Naive thymus-derived CD4-positive, alpha-beta T cell (primary cell): ENCODE measurements around the gene ANKHD1. TPM values are rescaled to one million over a fixed set of nuclear protein-coding genes. Genes with fewer than 3 reads are reported as not detected.

ENCODE experiments used
- microRNA-seq: library from miRNA; unstranded; fragments of <30 nt; microRNA quantifications from one replicate; pipeline ENCODE4 v1.2.0, GENCODE V29; 2022; ENCODE audit warnings: borderline microRNAs expressed
- polyA plus RNA-seq, 2 donors: library from polyadenylated mRNA; unstranded; fragments of 300-500 nt; fragmentation: Illumina TruSeq; gene quantifications; one replicate each; pipeline ENCODE4 v1.2.3, GENCODE V29; 2021
- total RNA-seq, 6 experiments: library from RNA in 5 of 6; stranded (reverse) in 5 of 6; gene quantifications; 1 replicate in 5 of 6; 2 replicates in 1 of 6; pipeline ENCODE4 v1.2.3 and lab custom pipeline; 2021 to 2026

The ANKHD1 gene
- total and polyA plus RNA-seq, 7 experiments from 2014 or later: 63.1 to 240 (median 203) TPM

Small RNAs within 50 kb of the gene (microRNA-seq; reads per million reads assigned to microRNA genes)
- gene MIR6831: not detected

Other genes with a start within 250 kb of the ANKHD1 start
- 10 to 100 TPM in 1 of 5 experiments, 1 to 10 TPM in 4; 1.6 to 11.1 (median 3.5) TPM for gene CYSTM1, start 226.6 kb upstream of the ANKHD1 start, total RNA-seq
- 1 to 10 TPM; 3.3 to 7.6 TPM for gene CYSTM1, start 226.6 kb upstream of the ANKHD1 start, polyA plus RNA-seq
- gene PFDN1, start 98.7 kb upstream of the ANKHD1 start, total RNA-seq: 10 to 100 TPM; 24.8 to 52.7 (median 28.2) TPM
- gene PFDN1, start 98.7 kb upstream of the ANKHD1 start, polyA plus RNA-seq: 100 to 1,000 TPM; 126 to 139 TPM
- gene HBEGF, start 55.2 kb upstream of the ANKHD1 start, total RNA-seq: 10 to 100 TPM in 3 of 5 experiments, under 1 TPM in 2; 0.35 to 95.5 (median 11.6) TPM
- gene HBEGF, start 55.2 kb upstream of the ANKHD1 start, polyA plus RNA-seq: not detected
- gene SLC4A9, start 41.6 kb upstream of the ANKHD1 start, total RNA-seq: under 1 TPM in 3 of 5 experiments, not detected in 2; 0.13 to 0.96 (median 0.34) TPM
- not detected for gene SLC4A9, start 41.6 kb upstream of the ANKHD1 start, polyA plus RNA-seq
- gene EIF4EBP3, start 145.8 kb downstream of the ANKHD1 start, total RNA-seq: 10 to 100 TPM; 12.5 to 19.5 (median 16.2) TPM
- 10 to 100 TPM; 61.7 to 80.8 TPM for gene EIF4EBP3, start 145.8 kb downstream of the ANKHD1 start, polyA plus RNA-seq
- 10 to 100 TPM; 23.8 to 45.5 (median 34.0) TPM for gene SRA1, start 155.6 kb downstream of the ANKHD1 start, total RNA-seq
- gene SRA1, start 155.6 kb downstream of the ANKHD1 start, polyA plus RNA-seq: 10 to 100 TPM; 31.1 to 34.4 TPM
- 10 to 100 TPM; 37.9 to 77.8 (median 72.4) TPM for gene APBB3, start 162.8 kb downstream of the ANKHD1 start, total RNA-seq
- gene APBB3, start 162.8 kb downstream of the ANKHD1 start, polyA plus RNA-seq: 1 to 10 TPM; 6.3 to 6.8 TPM
- gene SLC35A4, start 163.0 kb downstream of the ANKHD1 start, total RNA-seq: 10 to 100 TPM; 40.4 to 90.1 (median 52.4) TPM
- 100 to 1,000 TPM; 112 to 142 TPM for gene SLC35A4, start 163.0 kb downstream of the ANKHD1 start, polyA plus RNA-seq
- gene CD14, start 231.3 kb downstream of the ANKHD1 start, total RNA-seq: 100 to 1,000 TPM in 1 of 5 experiments, 10 to 100 TPM in 2, 1 to 10 TPM in 1, under 1 TPM in 1; 0.56 to 198 (median 10.1) TPM
- gene CD14, start 231.3 kb downstream of the ANKHD1 start, polyA plus RNA-seq: 1 to 10 TPM; 2.5 to 2.9 TPM
- gene TMCO6, start 237.6 kb downstream of the ANKHD1 start, total RNA-seq: 10 to 100 TPM; 24.5 to 55.3 (median 36.4) TPM
- 10 to 100 TPM; 17.1 to 20.4 TPM for gene TMCO6, start 237.6 kb downstream of the ANKHD1 start, polyA plus RNA-seq
- gene NDUFA2, start 245.8 kb downstream of the ANKHD1 start, total RNA-seq: 10 to 100 TPM; 33.2 to 68.7 (median 43.5) TPM
- 100 to 1,000 TPM; 147 to 149 TPM for gene NDUFA2, start 245.8 kb downstream of the ANKHD1 start, polyA plus RNA-seq
- 100 to 1,000 TPM; 118 to 186 (median 179) TPM for gene IK, start 246.0 kb downstream of the ANKHD1 start, total RNA-seq
- 100 to 1,000 TPM; 192 to 207 TPM for gene IK, start 246.0 kb downstream of the ANKHD1 start, polyA plus RNA-seq